HepG2 (cell line): ENCODE results near the gene HAUS7. TPM values are rescaled to one million over a fixed set of nuclear protein-coding genes. Genes with fewer than 3 reads are reported as not detected.

Experiments used
- ATAC-seq: fragments of 200-7000 bp; cut with Tn5 transposase; 3 replicates; pipeline ENCODE4 v1.9.1; 2020; ENCODE audit warnings: mild to moderate bottlenecking, moderate library complexity
- BruUV-seq: library from RNA; stranded (reverse); fragments of 400-500 nt; replicated peaks from 2 replicates; lab custom pipeline; 2021; lab: Mats Ljungman, UMichigan
- CTCF ChIA-PET: fragments of 300-600 bp; formaldehyde crosslinking; extraction: SDS; loops from one replicate; lab custom pipeline; 2021; ENCODE audit warnings: low total read pairs, inconsistent platforms, low intra/inter-chr PET ratio; lab: Yijun Ruan, JAX
- POLR2A ChIA-PET: fragments of 350-600 bp; sonication (Branson Sonifier 250); formaldehyde crosslinking; loops from one replicate; lab custom pipeline; 2020; ENCODE audit warnings: antibody characterized with exemption, inconsistent platforms; lab: Yijun Ruan, JAX
- DNase-seq: peaks from one replicate; pipeline ENCODE4 v3.0.0-alpha.2; 2015; ENCODE audit warnings: low spot score
- FAIRE-seq: peaks from 3 replicates; lab custom pipeline; 2011; peaks lifted over from hg19 to GRCh38; lab: Jason Lieb, UNC
- H2AFZ ChIP-seq: one replicate; pipeline ENCODE4 v1.6.1; 2011; ENCODE audit warnings: low read length, inconsistent platforms
- H3K27ac ChIP-seq: fragments of 300-600 bp; 3 replicates; pipeline ENCODE4 v1.8.0; 2011; ENCODE audit warnings: mixed run types, mild to moderate bottlenecking, mixed read lengths, low read length, inconsistent platforms; ENCODE audit not compliant: insufficient read depth; ENCODE audit errors: extremely low read length
- H3K27me3 ChIP-seq, 2 experiments: fragments of 200-600 bp in 1 of 2; 2 replicates in 1 of 2; 3 replicates in 1 of 2; pipeline versions ENCODE4 v1.6.0 to v1.8.0; 2011; ENCODE audit warnings: low read length in 2 of 2, mild to moderate bottlenecking in 2 of 2, moderate library complexity in 2 of 2, inconsistent platforms in 1 of 2; ENCODE audit not compliant: insufficient read depth in 2 of 2, control insufficient read depth in 1 of 2
- H3K36me3 ChIP-seq, 2 experiments: fragments of 200-600 bp in 1 of 2; replicated peaks in 1 of 2; 2 replicates in 1 of 2; 3 replicates in 1 of 2; pipeline versions ENCODE4 v1.5.1 to v1.8.0; 2011; ENCODE audit warnings: low read length in 2 of 2, inconsistent platforms in 1 of 2; ENCODE audit not compliant: insufficient read depth in 2 of 2, control insufficient read depth in 1 of 2
- H3K4me1 ChIP-seq: 2 replicates; pipeline ENCODE4 v1.5.1; 2012; ENCODE audit warnings: low read length, inconsistent platforms; ENCODE audit not compliant: insufficient read depth
- H3K4me2 ChIP-seq: 2 replicates; pipeline ENCODE4 v1.6.0; 2011; ENCODE audit warnings: low read depth, low read length, inconsistent platforms
- H3K4me3 ChIP-seq, 3 experiments: fragments of 200-600 bp in 1 of 3; sonication (generic), shearing (Covaris generic) in 1 of 3; replicated peaks in 1 of 3; 2 replicates each; pipeline ENCODE4 v1.5.1; 2011 to 2016; ENCODE audit warnings: low read length in 3 of 3, inconsistent platforms in 2 of 3, low read depth in 2 of 3, mild to moderate bottlenecking in 2 of 3, control low read depth in 1 of 3, mixed read lengths in 1 of 3; ENCODE audit not compliant: insufficient read depth in 1 of 3
- H3K79me2 ChIP-seq: one replicate; pipeline ENCODE4 v1.6.1; 2011; ENCODE audit warnings: low read length, inconsistent platforms; ENCODE audit not compliant: insufficient read depth
- H3K9ac ChIP-seq: 2 replicates; pipeline ENCODE4 v1.6.0; 2011; ENCODE audit warnings: mild to moderate bottlenecking, low read depth, low read length, inconsistent platforms; ENCODE audit not compliant: insufficient read depth
- H3K9me3 ChIP-seq: 2 replicates; pipeline ENCODE4 v1.5.1; 2012; ENCODE audit warnings: mild to moderate bottlenecking, low read length
- H4K20me1 ChIP-seq: 2 replicates; pipeline ENCODE4 v1.6.0; 2011; ENCODE audit warnings: inconsistent platforms, mild to moderate bottlenecking, low read length, moderate library complexity; ENCODE audit not compliant: insufficient read depth
- ISL2 ChIP-seq: sonication (generic); formaldehyde crosslinking; IDR thresholded peaks from 2 replicates; pipeline ENCODE4 v1.5.0; 2020; ENCODE audit warnings: missing genetic modification reagents
- MAX ChIP-seq: IDR thresholded peaks from 2 replicates; pipeline ENCODE4 v1.6.1; 2012; ENCODE audit warnings: inconsistent platforms
- MLX ChIP-seq: IDR thresholded peaks from 2 replicates; pipeline ENCODE4 v1.6.1; 2016
- REXO4 ChIP-seq: sonication (generic); formaldehyde crosslinking; IDR thresholded peaks from 2 replicates; pipeline ENCODE4 v1.8.0; 2022; ENCODE audit warnings: missing genetic modification reagents, mild to moderate bottlenecking, borderline replicate concordance
- RFX3 ChIP-seq: IDR thresholded peaks from 2 replicates; pipeline ENCODE4 v1.6.1; 2016; ENCODE audit warnings: missing biosample characterization, missing genetic modification reagents
- SNAI1 ChIP-seq: sonication (generic); formaldehyde crosslinking; IDR thresholded peaks from 2 replicates; pipeline ENCODE4 v1.5.0; 2020; ENCODE audit warnings: mild to moderate bottlenecking, missing genetic modification reagents, borderline replicate concordance
- UBTF ChIP-seq: sonication (generic); formaldehyde crosslinking; IDR thresholded peaks from 2 replicates; pipeline ENCODE4 v1.4.0; 2020; ENCODE audit warnings: mild to moderate bottlenecking, missing genetic modification reagents
- XRCC5 ChIP-seq: fragments of 200-400 bp; formaldehyde crosslinking; optimal IDR thresholded peaks from 2 replicates; pipeline ENCODE3; 2017; ENCODE audit warnings: mild to moderate bottlenecking, low read length
- ZBTB10 ChIP-seq: sonication (generic); formaldehyde crosslinking; IDR thresholded peaks from 2 replicates; pipeline ENCODE4 v1.4.0; 2020; ENCODE audit warnings: missing genetic modification reagents, borderline replicate concordance
- ZNF619 ChIP-seq: sonication (generic); formaldehyde crosslinking; IDR thresholded peaks from 2 replicates; pipeline ENCODE4 v1.4.0; 2020; ENCODE audit warnings: mild to moderate bottlenecking, missing genetic modification reagents
- ZNF720 ChIP-seq: sonication (generic); formaldehyde crosslinking; IDR thresholded peaks from 2 replicates; pipeline ENCODE4 v1.4.0; 2020; ENCODE audit warnings: missing genetic modification reagents
- WGBS: methylation state at CpG from one replicate; pipeline ENCODE4 v1.1.6; 2017; ENCODE audit warnings: low lambda C conversion rate; 5-methylcytosine and 5-hydroxymethylcytosine counted together
- in situ Hi-C: cut with HindIII; loops from 2 replicates; pipeline ENCODE4 v1.10.0; 2017; ENCODE audit warnings: low pct_unique_long_range_greater_than_20kb; ENCODE audit not compliant: extremely low pct_ligation_motif_present
- intact Hi-C: fragments of 100-400 bp; cut with micrococcal nuclease; formaldehyde crosslinking; loops from one replicate; pipeline ENCODE4 v1.10.0; 2022; ENCODE audit not compliant: unreplicated experiment
- polyA plus RNA-seq, 8 experiments: library from polyadenylated mRNA; depleted of rRNA in 3 of 8; stranded (reverse) in 7 of 8; unstranded in 1 of 8; fragments of >200 nt; fragmentation: Illumina TruSeq in 4 of 8; extraction: Trizol in 4 of 8; gene quantifications; 2 replicates each; pipeline versions ENCODE4 v1.2.1 to v1.2.3, GENCODE V29; 2011 to 2016; ENCODE audit warnings: low read depth in 4 of 8, missing spikeins in 1 of 8, mixed read lengths in 1 of 8; ENCODE audit not compliant: insufficient read depth in 1 of 8
- total RNA-seq, 5 experiments: library from RNA; depleted of rRNA; stranded (reverse); fragments of >200 nt; fragmentation: Illumina TruSeq; extraction: Trizol; gene quantifications; 2 replicates each; pipeline ENCODE4 v1.2.3, GENCODE V29; 2016; ENCODE audit warnings: low read depth in 1 of 5

The HAUS7 gene
- total and polyA plus RNA-seq, 2 of the 13 experiments (the other 11 are each of a cell fraction or from before 2014, with no cell fraction given) = 10.9 to 42.4 TPM

GRCh38 chrX:153414856-153415510 is 55.4 kb downstream of the HAUS7 start:
- intact Hi-C loops = no loop called here
- no peak for TF ChIP-seq SNAI1 (CRISPR knock-in tag)
- no peak overlapping the region for H3K4me3 ChIP-seq
- BruUV-seq = no TSS peak
- no peak for ATAC-seq
- H4K20me1 ChIP-seq = no peaks in the 10 kb centered on the region
- H3K4me2 ChIP-seq = no peak overlapping the region
- H3K9me3 ChIP-seq = no peaks in the 10 kb centered on the region
- POLR2A ChIA-PET = no interaction called here
- H3K9ac ChIP-seq = no peak overlapping the region
- H3K36me3 ChIP-seq = no peaks in the 10 kb centered on the region
- no peak for FAIRE-seq
- no peak overlapping the region for H3K27ac ChIP-seq
- H2AFZ ChIP-seq = no peak overlapping the region
- no peaks in the 10 kb centered on the region for H3K79me2 ChIP-seq
- H3K4me1 ChIP-seq = peaks cover 22% of the 10 kb centered on the region
- CTCF ChIA-PET = no interaction called here
- DNase-seq = no peak
- in situ Hi-C loops = loop anchor here (10.0 kb wide), 1 partner anchor 380 kb away; no protein-coding TSS in a partner anchor
- WGBS = 2% methylated on average over 4 of the region's 9 CpGs
- H3K27me3 ChIP-seq = peaks cover 4 to 17% of the 10 kb centered on the region in 2 experiments; a peak in 3 of 5 replicates

- H4K20me1 ChIP-seq = no peaks in the 10 kb centered on the region
- H3K9ac ChIP-seq = no peak overlapping the region
- H3K27me3 ChIP-seq = peaks cover 2 to 12% of the 10 kb centered on the region in 2 experiments; a peak in 2 of 5 replicates
- no peak overlapping the region for H3K4me3 ChIP-seq
- no peaks in the 10 kb centered on the region for H3K79me2 ChIP-seq
- BruUV-seq = no TSS peak
- WGBS = 42% methylated on average over 2 of the region's 11 CpGs
- FAIRE-seq (no peak), DNase-seq (no peak), ATAC-seq (no peak)
- peaks cover 35% of the 10 kb centered on the region for H3K4me1 ChIP-seq
- intact Hi-C loops (no loop called here), in situ Hi-C loops (loop anchor here (10.0 kb wide), 1 partner anchor 379 kb away; no protein-coding TSS in a partner anchor)
- no peak overlapping the region for H3K4me2 ChIP-seq
- no peak overlapping the region for H3K27ac ChIP-seq
- H2AFZ ChIP-seq = no peak overlapping the region
- ChIA-PET CTCF (no interaction called here), POLR2A (no interaction called here)
- no peaks in the 10 kb centered on the region for H3K36me3 ChIP-seq
- H3K9me3 ChIP-seq = no peaks in the 10 kb centered on the region
- no peak for TF ChIP-seq MLX
- TF ChIP-seq ZBTB10 (CRISPR knock-in tag) = no peak
- no peak for TF ChIP-seq ZNF619 (CRISPR knock-in tag)
- TF ChIP-seq UBTF (CRISPR knock-in tag) = no peak
- no peak for TF ChIP-seq ZNF720 (CRISPR knock-in tag)
- no peak for TF ChIP-seq MAX
- no peak for TF ChIP-seq REXO4
- TF ChIP-seq XRCC5 = no peak
- no peak for TF ChIP-seq ISL2 (CRISPR knock-in tag)
- TF ChIP-seq RFX3 = no peak
These were observed 56.6 kb downstream of the HAUS7 start for GRCh38 chrX:153413731-153414130.
